Mucosa of rectum (tissue), 2 donors: ENCODE measurements around the gene PACSIN2.
"Not testable (repeated sequence)": the region's sequence is repeated elsewhere in the genome, so short reads cannot be mapped to it uniquely, and the experiment has no call there.

Experiments used
- H3K27ac ChIP-seq, 2 donors: one replicate each; pipeline ENCODE4 v1.7.0; 2013; ENCODE audit warnings: inconsistent platforms in 2 of 2, low read depth in 2 of 2, low read length in 2 of 2
- H3K27me3 ChIP-seq, 2 donors: one replicate each; pipeline ENCODE4 v1.7.0; 2013; ENCODE audit warnings: low read length in 2 of 2; ENCODE audit not compliant: control insufficient read depth in 2 of 2, insufficient read depth in 2 of 2
- H3K36me3 ChIP-seq, 2 donors: one replicate each; pipeline ENCODE4 v1.7.0; 2013; ENCODE audit warnings: low read length in 2 of 2; ENCODE audit not compliant: control insufficient read depth in 2 of 2, insufficient read depth in 2 of 2
- H3K4me1 ChIP-seq, 2 donors: one replicate each; pipeline ENCODE4 v1.7.0; 2013; ENCODE audit warnings: low read length in 2 of 2, mild to moderate bottlenecking in 1 of 2; ENCODE audit not compliant: control insufficient read depth in 2 of 2, insufficient read depth in 2 of 2
- H3K4me3 ChIP-seq, 2 donors: one replicate each; pipeline ENCODE4 v1.7.0; 2013; ENCODE audit warnings: low read length in 2 of 2
- H3K9ac ChIP-seq, 2 donors: one replicate each; pipeline ENCODE4 v1.7.0; 2013; ENCODE audit warnings: low read length in 2 of 2, low read depth in 1 of 2, mild to moderate bottlenecking in 1 of 2
- H3K9me3 ChIP-seq, 2 donors: one replicate each; pipeline ENCODE4 v1.7.0; 2013; ENCODE audit warnings: low read length in 2 of 2; ENCODE audit not compliant: control insufficient read depth in 2 of 2
- donor health status: healthy.
- donor health status: Normal muscosa, but diverticular disease.

PACSIN2 gene

GRCh38 chr22:42960531-42961399, 54.2 kb downstream of the PACSIN2 start:
- Histone ChIP-seq H3K9ac (no peak overlapping the region), H3K36me3 (peaks cover 3 to 6% of the 10 kb centered on the region in 2 donors), H3K9me3 (no peaks in the 10 kb centered on the region), H3K27me3 (no peaks in the 10 kb centered on the region), H3K4me1 (peaks cover 34 to 48% of the 10 kb centered on the region in 2 donors), H3K4me3 (no peak overlapping the region), H3K27ac (peak overlapping the region; percentile 59)

- peaks cover 34 to 48% of the 10 kb centered on the region in 2 donors for H3K4me1 ChIP-seq
- H3K4me3 ChIP-seq, result peak overlapping the region; percentile 32 to 40
- H3K27ac ChIP-seq, result peak overlapping the region; percentile 59
- no peaks in the 10 kb centered on the region for H3K9me3 ChIP-seq
- peaks cover 3 to 6% of the 10 kb centered on the region in 2 donors for H3K36me3 ChIP-seq
- no peaks in the 10 kb centered on the region for H3K27me3 ChIP-seq
- H3K9ac ChIP-seq, result peak overlapping the region; percentile 36 to 59
These were observed 55.1 kb downstream of the PACSIN2 start for GRCh38 chr22:42959576-42960509.

DNA sequence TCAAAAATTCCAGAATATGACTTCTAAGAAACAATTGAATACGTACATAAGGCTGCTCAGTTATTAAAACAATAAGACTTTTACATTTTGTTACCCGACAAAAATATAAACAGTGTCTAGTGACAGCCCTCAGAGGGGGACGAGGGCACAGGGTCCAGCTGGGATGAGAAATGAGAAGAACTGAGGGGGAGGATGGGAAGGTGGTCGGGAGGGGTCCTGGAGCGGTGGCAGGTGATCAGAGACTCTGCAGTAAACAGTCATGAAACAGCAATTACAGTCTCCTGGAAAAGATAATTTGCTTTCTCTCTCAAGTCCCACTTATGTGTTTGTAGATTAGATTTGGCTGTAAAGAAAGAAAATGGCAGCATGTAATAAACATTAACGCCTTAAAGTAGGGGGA, 56.0 kb downstream of the PACSIN2 start:
- Histone ChIP-seq H3K27ac (peak overlapping the region in 1 of 2 donors; percentile 59), H3K9ac (no peak overlapping the region), H3K4me1 (peaks cover 37 to 47% of the 10 kb centered on the region in 2 donors), H3K27me3 (no peaks in the 10 kb centered on the region), H3K36me3 (peaks cover 3 to 6% of the 10 kb centered on the region in 2 donors), H3K9me3 (no peaks in the 10 kb centered on the region), H3K4me3 (no peak overlapping the region)

DNA sequence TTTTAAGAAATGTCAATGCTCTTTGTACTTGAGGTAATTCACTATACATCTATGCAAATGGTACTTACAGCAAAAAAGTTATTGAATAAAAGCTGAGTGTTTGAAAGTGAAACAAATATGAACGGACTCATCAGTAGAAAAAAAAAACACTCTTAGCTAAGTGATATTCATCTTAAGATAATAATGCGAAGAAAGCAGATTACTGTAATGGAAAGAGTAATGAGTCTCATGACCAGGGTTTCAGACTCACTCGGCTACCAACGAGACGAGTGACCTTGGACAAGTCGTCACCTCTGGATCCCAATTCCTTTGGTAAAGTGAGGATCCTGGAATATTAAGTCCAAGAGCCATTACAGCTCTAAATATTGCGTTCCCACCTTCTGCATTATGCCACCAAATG, 57.0 kb downstream of the PACSIN2 start:
- no peak overlapping the region for H3K9ac ChIP-seq
- H3K27me3 ChIP-seq, result no peaks in the 10 kb centered on the region
- peaks cover 32 to 38% of the 10 kb centered on the region in 2 donors for H3K4me1 ChIP-seq
- H3K9me3 ChIP-seq, result no peaks in the 10 kb centered on the region
- H3K4me3 ChIP-seq, result no peak overlapping the region
- peaks cover 2 to 3% of the 10 kb centered on the region in 2 donors for H3K36me3 ChIP-seq
- H3K27ac ChIP-seq, result no peak overlapping the region

GRCh38 chr22:42957544-42957943, 57.4 kb downstream of the PACSIN2 start:
- Histone ChIP-seq H3K9ac (no peak overlapping the region), H3K4me1 (peaks cover 29 to 35% of the 10 kb centered on the region in 2 donors), H3K36me3 (peaks cover 2 to 3% of the 10 kb centered on the region in 2 donors), H3K27ac (no peak overlapping the region), H3K9me3 (no peaks in the 10 kb centered on the region), H3K27me3 (no peaks in the 10 kb centered on the region), H3K4me3 (no peak overlapping the region)

DNA sequence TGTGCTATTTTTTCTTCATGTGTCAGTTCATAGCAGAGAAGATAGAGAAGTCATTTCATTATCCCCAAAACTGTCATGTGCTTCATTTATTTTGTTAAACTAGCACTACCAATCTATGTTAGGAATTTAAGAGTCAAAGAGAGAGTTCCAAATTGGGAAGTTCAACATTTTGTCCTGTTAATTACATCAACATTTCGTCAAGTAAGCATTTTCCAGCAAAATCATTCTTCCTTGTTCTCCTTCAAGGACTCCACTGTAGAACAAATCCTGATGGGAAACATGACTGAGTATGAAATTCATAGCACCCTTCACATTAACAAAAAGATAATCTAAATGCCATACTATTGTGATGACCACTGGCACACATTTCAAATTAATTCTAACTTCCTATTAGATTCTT, 59.1 kb downstream of the PACSIN2 start:
- peaks cover 20 to 22% of the 10 kb centered on the region in 2 donors for H3K4me1 ChIP-seq
- H3K9ac ChIP-seq, result no peak overlapping the region
- peaks cover 2 to 3% of the 10 kb centered on the region in 2 donors for H3K36me3 ChIP-seq
- H3K27ac ChIP-seq, result no peak overlapping the region
- no peaks in the 10 kb centered on the region for H3K27me3 ChIP-seq
- no peak overlapping the region for H3K4me3 ChIP-seq
- H3K9me3 ChIP-seq, result no peaks in the 10 kb centered on the region

- H3K9ac ChIP-seq, result no peak overlapping the region
- no peak overlapping the region for H3K4me3 ChIP-seq
- H3K27me3 ChIP-seq, result no peaks in the 10 kb centered on the region
- no peaks in the 10 kb centered on the region for H3K9me3 ChIP-seq
- H3K27ac ChIP-seq, result no peak overlapping the region
- peaks cover 13 to 16% of the 10 kb centered on the region in 2 donors for H3K4me1 ChIP-seq
- H3K36me3 ChIP-seq, result peaks cover 2 to 3% of the 10 kb centered on the region in 2 donors
These were observed 59.8 kb downstream of the PACSIN2 start for GRCh38 chr22:42955087-42955635.

DNA sequence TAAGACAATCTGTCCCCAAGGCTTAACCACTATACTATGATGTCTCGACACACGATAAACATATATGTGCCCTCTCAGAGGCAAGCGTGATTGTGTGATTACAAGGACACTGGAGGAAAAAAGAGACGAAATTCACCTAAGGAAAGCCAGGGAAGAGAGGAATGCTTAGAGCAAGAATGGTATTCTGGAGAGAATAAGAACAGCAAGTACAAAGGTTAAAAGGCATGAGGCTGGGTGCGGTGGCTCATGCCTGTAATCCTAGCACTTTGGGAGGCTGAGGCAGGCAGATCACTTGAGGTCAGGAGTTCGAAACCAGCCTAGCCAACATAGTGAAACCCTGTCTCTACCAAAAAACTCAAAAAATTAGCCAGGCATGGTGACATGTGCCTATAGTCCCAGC, 61.2 kb downstream of the PACSIN2 start:
- not testable (repeated sequence) for H3K27me3 ChIP-seq, H3K36me3 ChIP-seq, H3K4me3 ChIP-seq, H3K27ac ChIP-seq, H3K9me3 ChIP-seq, H3K9ac ChIP-seq, H3K4me1 ChIP-seq

- Histone ChIP-seq H3K9ac (no peak overlapping the region), H3K27ac (no peak overlapping the region), H3K9me3 (no peaks in the 10 kb centered on the region), H3K4me3 (no peak overlapping the region), H3K27me3 (no peaks in the 10 kb centered on the region), H3K4me1 (peaks cover 15 to 19% of the 10 kb centered on the region in 2 donors), H3K36me3 (peaks cover 4 to 8% of the 10 kb centered on the region in 2 donors)
These were observed 63.7 kb downstream of the PACSIN2 start for GRCh38 chr22:42951093-42951710.
